T-helper 1 cell treated with Interleukin-12 subunit alpha and Interleukin-12 subunit beta and Interleukin-4 antibody, amounts not matched to agents 30 ng/mL and 1 ng/mL, for 36 hours (primary cell): ENCODE results near the gene MLF1. TPM values are rescaled to one million over a fixed set of nuclear protein-coding genes. Genes with fewer than 3 reads are reported as not detected.

Experiments used
- intact Hi-C: fragments of 100-400 bp; cut with micrococcal nuclease; formaldehyde crosslinking; loops from one replicate; pipeline ENCODE4 v1.15.1; 2024
- total RNA-seq: library from RNA; stranded (reverse); gene quantifications from 2 replicates; pipeline ENCODE4 v1.2.3, GENCODE V29; 2022

The MLF1 gene
- total RNA-seq, 1 donor from 2014 or later: not detected

DNA sequence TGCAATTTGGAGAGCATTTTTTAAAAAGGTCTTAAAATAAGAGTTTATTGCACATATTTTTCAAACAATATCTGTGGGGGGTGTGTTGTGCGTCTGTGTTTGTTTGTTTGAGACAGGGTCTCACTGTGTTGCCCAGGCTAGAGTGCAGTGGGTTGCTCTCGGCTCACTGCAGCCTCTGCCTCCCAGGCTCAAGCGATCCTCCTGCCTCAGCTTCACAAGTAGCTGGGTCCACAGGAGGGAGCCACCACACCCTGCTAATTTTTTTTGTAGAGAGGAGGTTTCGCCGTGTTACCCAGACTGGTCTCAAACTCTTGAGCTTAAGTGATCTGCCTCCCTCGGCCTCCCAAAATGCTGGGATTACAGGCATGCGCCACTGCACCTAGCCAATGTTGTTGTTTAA, 2.7 kb downstream of the MLF1 start:
- intact Hi-C loops: loop anchor here (5.0 kb wide), 3 partner anchors 69 to 476 kb away; partner anchors contain the start of genes GFM1 and RSRC1

DNA sequence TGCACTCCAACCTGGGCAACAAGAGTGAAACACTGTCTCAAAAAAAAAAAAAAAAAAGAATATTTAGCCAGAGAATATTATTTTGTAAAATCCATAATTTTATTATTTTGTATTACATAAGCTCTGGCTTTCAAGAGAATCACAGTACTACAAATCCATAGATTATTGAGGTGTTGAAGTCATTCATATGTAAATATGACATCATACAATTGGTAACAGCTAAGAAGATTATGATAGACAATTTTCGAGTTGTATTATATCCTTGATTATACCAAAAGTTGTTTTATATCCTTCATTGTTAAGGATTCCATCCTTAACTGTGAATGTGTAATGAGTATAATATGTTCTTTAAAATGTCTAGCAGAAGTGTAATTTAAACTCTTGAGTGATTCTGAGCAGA, 3.7 kb downstream of the MLF1 start:
- intact Hi-C loops: loop anchor here (5.0 kb wide), 3 partner anchors 68 to 477 kb away; partner anchors contain the start of genes GFM1 and RSRC1

DNA sequence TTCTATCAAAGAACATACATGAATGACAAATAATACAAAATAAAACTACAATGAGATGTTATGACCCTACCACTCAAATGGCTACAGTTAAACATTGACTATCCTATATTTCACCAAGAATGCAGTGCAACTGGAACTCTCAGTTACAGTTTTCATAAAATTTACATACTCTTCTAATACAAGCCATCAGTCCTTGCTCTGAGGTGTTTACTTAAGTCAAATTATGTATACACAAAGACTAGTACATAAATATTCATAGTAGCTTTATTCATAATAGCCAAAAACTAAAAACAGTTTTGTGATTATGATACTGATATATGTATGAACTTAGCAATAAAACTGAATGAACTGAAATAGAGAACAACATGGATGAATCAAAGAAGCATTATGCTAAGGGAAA, 19.2 kb downstream of the MLF1 start:
- intact Hi-C loops: no loop called here

DNA sequence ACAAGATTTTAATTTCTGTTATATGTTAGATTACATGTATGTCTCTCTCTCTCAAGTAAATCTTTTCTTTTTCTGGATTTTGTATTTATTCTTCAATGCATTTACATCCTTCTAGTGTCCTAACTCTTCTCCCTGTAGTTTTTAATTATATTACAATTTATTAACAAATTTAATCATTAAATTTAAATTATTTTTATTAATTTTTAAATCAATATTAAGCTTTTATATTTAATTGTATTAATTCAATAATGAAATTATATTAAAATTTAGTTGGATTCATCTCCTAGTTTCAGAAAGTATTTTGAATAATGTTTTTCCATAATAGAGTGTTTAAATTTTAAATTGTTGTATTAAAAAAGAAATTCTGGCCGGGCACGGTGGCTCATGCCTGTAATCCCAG, 29.8 kb downstream of the MLF1 start:
- intact Hi-C loops: no loop called here

DNA sequence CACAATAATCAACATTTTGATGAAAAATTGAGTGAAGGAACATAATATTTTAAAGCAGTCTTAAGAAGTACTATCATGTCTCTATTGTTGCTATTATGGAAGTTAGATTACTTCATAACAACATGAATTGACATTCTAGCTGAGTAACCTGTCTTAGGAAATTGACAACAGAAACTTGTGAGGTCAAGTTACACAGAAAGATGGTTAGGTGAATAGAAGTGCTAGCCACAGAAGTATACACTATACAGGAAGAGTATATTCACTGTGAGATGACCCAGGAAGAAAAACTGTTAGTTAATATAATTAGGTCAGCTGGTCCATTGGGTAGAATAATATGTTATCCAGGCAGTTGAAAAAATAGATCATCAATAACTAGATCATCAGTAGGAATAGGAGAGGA, 31.2 kb downstream of the MLF1 start:
- intact Hi-C loops: no loop called here

DNA sequence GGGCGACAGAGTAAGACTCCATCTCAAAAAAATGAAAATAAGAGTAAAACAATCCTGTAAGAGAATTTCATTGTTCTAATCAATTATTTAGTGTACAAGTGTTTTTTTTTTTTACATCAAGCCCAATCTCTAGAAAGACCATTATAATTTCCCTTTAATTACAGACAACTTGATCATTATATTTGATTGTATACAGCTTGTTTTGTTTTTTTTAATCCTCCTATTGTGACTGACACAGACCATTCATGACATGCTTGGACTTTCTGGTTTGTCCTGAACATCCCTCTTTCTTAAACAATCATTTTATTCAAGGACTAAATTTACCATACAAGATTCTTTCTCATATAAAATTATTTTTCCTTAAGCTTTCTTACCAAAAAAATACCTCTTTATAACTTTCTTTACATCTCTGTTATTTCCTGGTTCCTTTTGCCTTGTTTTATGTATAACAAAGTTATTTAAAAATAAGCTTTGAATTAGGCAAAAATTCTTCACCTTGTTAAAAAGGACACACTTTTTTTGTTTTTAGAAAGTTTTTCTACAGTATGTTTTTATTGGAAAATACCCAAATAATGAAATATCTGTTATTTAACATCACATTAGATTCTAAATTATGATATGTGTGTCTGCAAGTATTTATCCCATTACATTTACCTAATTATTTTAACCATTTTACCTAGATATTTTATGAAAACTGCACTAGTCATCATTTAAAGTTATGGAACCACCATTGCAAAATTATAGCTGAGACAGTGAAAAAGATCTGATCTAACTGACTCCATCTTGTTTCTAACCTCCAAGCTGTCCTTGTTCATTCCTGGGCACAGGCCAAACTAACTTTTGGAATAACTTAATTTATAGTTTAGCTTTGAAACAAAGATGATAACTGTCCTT, 47.2 kb downstream of the MLF1 start:
- intact Hi-C loops: no loop called here

DNA sequence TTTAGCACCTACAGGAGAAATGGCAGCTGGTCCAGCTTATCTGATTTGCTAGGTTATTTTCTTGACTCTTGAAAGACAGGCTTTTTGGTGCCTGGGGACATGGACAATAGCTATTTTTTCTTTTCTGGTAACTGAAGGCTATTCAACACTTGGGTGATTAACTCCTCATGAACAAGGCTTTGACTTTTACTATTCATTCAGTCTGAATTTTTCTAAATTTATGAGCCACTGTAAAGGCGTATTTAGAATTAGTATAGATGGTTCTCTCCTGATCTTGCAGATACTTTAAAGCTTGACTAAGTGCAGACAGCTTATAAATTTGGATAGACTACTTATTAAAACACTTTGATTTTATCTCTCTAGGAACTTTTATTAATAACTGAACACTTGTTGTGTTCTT, 54.9 kb downstream of the MLF1 start:
- intact Hi-C loops: no loop called here

DNA sequence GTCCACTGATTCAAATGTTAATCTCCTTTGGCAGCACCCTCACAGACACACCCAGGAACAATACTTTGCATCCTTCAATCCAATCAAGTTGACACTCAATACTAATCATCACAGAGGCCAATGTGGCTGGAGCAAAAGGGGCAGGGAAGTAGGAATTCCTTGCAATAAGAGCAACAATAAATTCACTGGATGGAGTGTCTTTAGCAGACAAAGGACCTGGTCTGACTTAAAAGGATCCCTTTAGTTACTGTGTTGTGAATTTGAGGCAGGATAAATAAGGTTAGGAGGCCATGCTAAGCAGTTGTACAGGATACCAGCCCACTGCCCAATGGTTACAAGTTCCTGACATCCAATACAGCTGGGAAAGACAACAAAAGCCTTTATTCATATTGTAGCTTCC, 61.0 kb downstream of the MLF1 start:
- intact Hi-C loops: no loop called here

DNA sequence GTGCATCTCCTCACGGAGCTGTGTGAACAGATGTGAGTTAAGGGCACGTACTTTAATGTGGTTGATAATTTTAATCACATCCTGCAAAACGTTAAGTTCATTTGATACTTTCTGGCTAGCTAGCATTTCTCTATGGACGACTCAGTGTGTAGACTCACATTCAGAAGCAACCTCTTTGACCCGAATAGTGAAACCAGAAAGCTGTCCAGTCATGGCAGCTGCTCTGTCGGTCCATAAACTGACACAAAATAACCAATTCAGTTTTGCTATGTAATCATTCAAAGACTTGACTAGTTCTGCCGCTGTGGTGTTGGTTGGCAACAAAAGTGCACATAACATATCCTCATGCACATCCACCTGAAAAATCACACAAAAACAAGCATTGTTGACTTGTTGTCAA, 69.7 kb downstream of the MLF1 start:
- intact Hi-C loops: loop anchor here (5.0 to 10.0 kb wide), 12 partner anchors 68 to 1924 kb away; partner anchors contain the start of genes CCNL1, IFT80, KPNA4 and MFSD1

DNA sequence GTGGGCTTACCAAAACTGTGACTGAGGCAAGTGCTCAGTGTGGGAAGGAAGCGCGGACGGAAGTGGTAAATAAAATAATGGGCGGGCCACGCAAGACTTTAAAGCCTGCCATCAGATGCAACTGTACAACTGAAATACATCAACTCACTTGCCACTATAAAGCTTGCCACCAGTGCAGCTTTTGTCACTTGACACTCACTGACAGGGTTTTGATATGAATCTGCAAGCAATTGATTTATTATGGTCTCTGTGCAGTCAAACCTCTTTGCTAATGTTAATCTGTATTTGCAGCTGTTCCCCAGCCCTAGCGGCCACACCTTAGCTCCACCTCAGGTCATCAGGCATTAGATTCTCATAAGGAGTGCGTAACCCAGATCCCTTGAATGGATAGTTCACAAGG, 71.0 kb downstream of the MLF1 start:
- intact Hi-C loops: loop anchor here (5.0 to 10.0 kb wide), 12 partner anchors 70 to 1923 kb away; partner anchors contain the start of genes CCNL1, IFT80, KPNA4 and MFSD1

DNA sequence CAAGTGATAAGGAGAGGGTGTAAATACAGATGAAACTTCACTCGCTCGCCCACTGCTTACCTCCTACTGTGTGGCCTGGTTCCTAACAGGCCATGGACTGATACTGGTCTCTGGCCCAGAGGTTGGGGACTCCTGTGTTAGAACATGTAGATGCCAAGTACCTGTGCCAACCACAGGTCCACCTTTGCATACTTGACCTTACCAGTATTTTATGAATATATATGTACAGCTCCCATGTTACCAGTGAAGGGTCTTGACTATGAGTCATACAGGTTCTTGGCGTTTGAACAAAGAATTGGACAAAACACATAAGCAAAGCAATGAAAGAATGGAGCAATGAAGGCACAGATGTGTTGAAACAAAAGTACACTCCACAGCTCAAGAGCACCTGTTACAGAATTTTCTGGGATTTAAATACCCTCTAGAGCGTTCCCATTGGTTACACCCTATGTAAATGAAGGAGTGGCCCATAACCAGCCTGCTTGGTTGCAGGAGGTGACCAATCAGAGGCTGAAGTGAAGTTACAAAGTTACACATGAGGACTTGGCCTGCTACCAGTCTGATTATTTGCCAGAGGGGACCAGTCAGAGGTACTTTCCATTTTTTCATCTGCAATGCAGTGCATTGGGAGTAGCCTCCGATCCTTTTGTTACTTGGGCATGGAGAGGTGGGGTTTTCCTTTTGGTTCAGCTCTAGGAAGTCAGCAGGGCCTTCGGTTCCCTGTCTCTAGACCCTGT, 71.6 kb downstream of the MLF1 start:
- intact Hi-C loops: loop anchor here (5.0 to 10.0 kb wide), 12 partner anchors 70 to 1922 kb away; partner anchors contain the start of genes CCNL1, IFT80, KPNA4 and MFSD1

DNA sequence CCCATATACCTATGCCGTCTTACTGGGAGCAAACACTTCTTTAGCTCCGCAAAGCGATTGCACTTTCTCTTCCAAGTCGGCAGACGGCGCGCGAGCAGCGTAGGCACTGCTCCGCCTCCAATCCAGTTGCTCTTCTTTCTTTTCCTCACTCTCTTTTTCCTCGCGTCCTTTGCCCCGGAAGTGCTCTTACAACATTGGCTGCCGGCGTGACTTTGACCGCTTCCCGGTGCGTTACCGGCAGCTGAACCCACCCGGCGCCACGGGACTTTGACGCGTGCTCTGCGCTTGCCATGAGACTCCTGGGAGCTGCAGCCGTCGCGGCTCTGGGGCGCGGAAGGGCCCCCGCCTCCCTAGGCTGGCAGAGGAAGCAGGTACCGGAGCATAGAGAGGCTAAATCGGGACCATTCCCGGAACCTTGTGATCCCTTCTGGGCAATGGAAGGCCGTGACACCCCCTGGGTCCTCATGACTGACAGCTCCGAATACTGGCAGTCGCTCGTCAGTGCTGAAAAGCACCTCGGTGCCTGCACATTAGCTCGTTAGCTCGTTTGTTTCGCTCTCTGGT, 73.4 kb downstream of the MLF1 start, which contains the start of gene GFM1:
GFM1 (plus strand) TSS at position 183 of the 564 bp plus-strand sequence; CDS start at position 291, 108 bp downstream.
- intact Hi-C loops: loop anchor here (5.0 to 10.0 kb wide), 12 partner anchors 72 to 1920 kb away; partner anchors contain the start of genes CCNL1, IFT80, KPNA4 and MFSD1

DNA sequence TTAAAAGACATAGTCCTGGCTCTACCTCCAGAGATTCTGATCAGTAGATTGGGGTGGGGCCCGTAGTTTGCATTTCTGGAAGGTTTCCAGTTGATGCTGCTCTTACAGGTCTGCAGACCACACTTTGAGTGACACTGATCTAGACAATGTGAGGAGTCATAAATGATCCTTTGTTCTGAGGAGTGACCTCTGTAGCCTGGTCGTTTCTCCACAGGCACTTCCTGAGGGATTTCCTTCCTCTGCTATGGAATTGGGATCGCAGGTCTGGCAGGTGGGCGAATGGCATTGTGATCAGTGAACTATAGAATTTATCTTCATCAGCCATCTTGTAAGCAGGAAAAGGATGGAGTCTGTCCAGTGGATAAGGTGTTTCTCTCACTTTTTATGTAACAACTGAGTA, 78.8 kb downstream of the MLF1 start:
- intact Hi-C loops: loop anchor here (10.0 kb wide), 3 partner anchors 605 to 1915 kb away; partner anchors contain the start of gene KPNA4

DNA sequence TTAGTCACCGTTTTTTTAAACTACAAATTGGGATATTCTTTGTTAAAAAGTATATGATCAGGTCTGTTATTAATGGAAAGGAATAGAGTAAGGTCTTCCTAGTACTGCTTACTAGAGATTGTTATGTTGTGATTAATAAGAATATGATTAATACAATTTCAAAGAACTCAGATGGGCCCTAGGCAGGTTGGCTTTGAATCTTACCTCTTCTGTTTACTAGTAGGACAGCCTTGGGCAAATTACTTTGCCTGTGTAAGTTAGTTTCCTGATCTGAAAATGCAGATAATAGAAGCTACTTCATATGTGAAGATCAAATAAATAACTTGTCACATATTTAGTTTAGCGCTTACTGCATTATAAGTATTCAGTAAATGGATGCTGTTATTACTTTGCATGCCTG, 80.2 kb downstream of the MLF1 start:
- intact Hi-C loops: no loop called here

DNA sequence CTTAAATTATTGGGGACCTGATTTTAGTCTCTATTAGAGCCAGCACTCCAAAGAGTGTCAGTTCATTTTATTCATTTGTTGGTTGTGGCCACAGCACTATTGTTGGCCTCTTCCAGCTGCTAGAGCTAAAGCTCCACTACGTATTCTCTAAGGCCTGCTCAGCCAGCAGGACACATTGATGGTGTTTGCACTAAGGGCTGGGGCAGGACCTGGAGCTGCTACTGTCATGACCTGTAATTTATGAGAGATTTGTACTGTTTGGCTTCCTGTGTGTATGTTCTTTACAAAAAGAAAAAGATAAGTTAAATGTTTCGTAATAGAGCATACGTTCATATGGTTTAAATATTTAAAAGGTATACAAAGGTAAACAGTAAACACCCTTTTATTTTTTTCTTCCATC, 81.5 kb downstream of the MLF1 start:
- intact Hi-C loops: no loop called here

Other genes with a start within 250 kb of the MLF1 start
- gene GFM1, start 73.3 kb downstream of the MLF1 start, total RNA-seq: 49.1 and 54.8 TPM in 2 replicates
- gene LXN, start 101.5 kb downstream of the MLF1 start, total RNA-seq: 12.0 and 13.1 TPM in 2 replicates
- gene RARRES1, start 161.3 kb downstream of the MLF1 start, total RNA-seq: not detected in 2 replicates
- 33.9 and 39.5 TPM in 2 replicates for gene MFSD1, start 230.9 kb downstream of the MLF1 start, total RNA-seq